NOMO-1 treated with DMSO at 0.1 percent for 48 hours (cell line): ENCODE data around the gene MCOLN2.
"Not testable (repeated sequence)": the region's sequence is repeated elsewhere in the genome, so short reads cannot be mapped to it uniquely, and the experiment has no call there.

Experiments
- DNase-seq: peaks from one replicate; lab custom pipeline; 2025; ENCODE audit not compliant: unreplicated experiment; lab: John Stamatoyannopoulos, UW

Gene MCOLN2

GRCh38 chr1:84944767-84945486 lies 52.0 kb downstream of the MCOLN2 start:
- peak; percentile 88 for DNase-seq

GRCh38 chr1:84941843-84942242 lies 55.1 kb downstream of the MCOLN2 start:
- no peak for DNase-seq

DNA sequence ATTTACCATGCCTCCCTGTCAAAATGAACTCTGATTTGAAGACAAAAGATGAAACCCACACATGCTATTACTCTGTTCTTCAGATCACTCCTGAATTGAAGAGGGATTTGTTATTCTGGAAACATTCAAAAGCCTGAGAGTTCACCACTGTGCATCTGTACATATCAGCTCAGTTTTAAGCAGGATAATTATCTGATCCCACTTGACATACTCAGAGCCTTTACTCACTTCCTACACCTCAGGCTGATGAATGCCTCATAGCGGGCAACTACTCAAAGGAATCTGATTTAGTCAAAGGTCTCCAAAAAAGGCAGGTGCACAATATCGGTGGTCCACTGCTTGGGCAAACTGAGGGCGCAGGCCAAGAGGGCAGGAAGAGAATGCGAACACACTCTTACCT lies 56.4 kb downstream of the MCOLN2 start:
- DNase-seq = no peak

- no peak for DNase-seq
Observed at GRCh38 chr1:84939761-84940160, 57.2 kb downstream of the MCOLN2 start.

DNA sequence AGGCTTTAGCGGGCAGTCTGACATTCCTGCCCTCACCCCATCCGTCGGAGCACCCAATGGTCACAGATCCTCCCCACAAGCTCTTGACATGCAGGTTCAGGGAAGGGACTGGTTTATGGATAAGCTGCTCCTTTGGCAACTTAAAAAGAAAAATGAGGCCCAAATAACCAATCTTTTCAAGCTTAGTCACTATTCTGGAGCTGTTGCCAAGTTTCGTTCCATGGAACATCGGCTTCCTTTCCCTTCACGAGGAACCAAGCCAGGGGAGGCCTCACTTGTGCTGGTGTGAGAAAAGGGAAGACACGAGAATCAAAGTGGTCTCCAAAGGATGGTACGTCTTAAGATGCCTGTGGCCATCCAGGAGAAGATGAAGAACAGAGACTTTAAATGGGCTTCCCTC lies 57.8 kb downstream of the MCOLN2 start:
- DNase-seq = no peak

GRCh38 chr1:84936116-84936810 lies 60.6 kb downstream of the MCOLN2 start:
- peak; percentile 56 for DNase-seq

DNA sequence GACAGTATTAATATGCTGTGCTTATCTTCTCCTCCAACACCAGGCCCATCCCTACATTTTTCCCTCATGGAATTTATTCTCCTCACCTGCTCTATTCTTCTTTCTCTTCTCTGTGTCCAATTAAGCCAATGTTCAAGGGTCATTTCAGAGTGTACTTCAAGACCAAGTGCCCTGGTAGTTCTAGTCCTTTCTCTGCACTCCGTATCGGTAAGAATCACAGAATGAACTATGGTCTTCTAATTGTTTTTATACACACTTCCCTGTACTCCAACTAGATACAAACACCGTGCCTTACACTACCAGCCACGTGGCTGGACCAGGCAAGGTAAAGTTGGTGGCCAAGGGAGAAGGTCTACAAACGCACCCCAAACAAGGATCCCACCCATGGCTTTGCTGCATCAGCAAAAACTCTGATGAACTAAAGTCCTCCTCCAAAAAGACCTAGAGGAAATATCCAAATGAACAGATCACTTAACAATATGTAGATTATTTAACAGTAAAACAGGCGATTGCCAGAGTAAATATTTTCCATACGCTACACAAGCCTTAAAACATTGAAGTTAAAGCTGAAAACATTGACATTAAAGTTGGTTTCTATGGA lies 63.8 kb downstream of the MCOLN2 start:
- DNase-seq = no peak

GRCh38 chr1:84930831-84931230 lies 66.1 kb downstream of the MCOLN2 start:
- no peak for DNase-seq

GRCh38 chr1:84930329-84930728 lies 66.6 kb downstream of the MCOLN2 start:
- DNase-seq = no peak

DNA sequence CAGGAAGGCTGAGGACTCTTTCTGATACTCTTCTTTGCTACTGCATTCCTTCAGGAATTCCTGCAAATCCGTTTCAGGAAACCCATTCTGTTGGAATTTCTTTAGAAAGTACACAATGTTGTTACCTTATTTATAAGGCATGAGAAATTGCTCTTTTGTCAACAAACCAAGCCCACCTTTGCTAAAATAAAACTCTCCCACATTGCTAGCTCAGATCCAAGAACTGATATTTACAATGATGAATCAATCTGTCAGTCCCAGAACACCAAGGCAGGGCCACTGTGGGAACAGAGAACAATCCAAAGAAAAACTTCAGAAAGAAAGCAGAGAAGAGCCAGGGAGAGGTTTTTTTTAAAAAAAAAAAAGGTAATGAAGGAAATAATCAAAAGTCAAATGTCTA lies 67.3 kb downstream of the MCOLN2 start:
- no peak for DNase-seq

DNA sequence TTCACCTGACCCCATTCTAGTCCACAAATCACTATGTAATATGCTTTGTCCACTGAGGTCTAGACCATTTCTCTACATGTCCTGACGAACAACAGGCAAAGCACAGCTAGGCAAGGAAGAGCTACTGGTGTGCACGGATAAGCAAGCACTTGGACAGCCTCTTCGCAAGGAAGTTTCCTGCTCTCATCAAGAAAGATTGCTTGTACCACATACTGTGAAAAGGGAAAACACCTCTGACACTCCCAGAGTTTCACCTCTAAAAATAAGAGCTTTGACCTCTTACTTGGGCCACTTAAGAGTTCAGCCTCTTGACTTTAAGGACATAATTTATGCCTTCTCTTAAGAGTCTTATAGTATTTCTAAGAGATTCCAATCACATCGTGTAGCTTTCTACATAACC lies 67.9 kb downstream of the MCOLN2 start:
- no peak for DNase-seq

DNA sequence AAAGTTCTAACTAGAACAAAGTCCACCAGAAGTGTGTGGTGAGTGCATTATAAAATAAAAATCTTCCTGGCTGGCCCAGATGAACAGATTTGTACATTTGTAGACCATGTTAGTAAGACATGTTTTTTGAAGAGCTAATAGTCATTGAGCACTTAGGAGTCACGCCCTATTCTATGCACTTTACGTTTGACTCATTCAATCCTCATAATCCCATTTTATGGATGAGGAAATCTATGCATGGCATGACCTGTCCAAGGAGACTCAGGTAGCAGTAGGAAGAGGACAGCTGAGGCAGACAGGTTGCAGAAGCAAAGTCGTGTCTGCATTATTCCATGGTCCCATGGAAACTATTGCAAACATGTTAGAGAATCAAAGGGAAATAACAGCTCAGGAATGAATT lies 73.6 kb downstream of the MCOLN2 start:
- no peak for DNase-seq

DNA sequence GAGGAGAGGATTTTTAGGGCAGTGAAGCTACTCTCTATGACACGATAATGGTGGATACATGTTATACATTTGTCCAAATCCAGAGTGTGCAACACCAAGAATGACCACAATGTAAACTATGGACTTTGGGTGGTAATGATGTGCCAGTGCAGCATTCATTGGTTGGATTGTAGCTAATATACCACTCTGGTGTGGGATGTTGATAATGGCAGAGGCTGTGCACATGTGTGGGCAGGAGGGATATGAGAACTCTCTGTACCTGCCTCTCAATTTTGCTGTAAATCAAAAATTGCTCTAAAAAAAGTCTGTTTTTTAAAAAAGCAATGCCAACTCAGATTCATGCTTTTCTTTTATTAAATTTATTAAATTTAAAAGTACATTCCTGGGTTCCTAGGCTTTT lies 76.8 kb downstream of the MCOLN2 start:
- DNase-seq = no peak

- DNase-seq = no peak
Observed at GRCh38 chr1:84919461-84919970, 77.4 kb downstream of the MCOLN2 start.

GRCh38 chr1:84918726-84919336 lies 78.1 kb downstream of the MCOLN2 start:
- DNase-seq = no peak

DNA sequence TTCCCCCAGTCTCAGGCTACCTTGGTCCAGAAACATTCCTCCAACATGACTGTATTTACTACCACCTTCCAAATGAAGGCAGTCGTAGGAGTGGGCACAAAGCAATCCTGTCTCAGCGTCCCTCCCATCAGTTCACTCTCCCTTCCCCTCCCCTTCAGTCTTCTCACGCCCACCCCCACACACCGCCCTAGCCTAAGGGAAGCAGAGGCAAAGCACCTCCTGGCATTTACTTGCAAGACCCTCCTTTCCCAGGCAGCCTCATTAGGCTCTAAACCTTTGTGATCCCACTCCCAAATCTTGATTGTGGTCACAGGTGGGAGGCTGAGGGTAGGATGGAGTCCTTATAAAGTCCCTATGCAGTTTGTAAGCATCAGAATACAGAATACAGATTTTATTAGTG lies 80.0 kb downstream of the MCOLN2 start:
- no peak for DNase-seq

GRCh38 chr1:84913555-84913892 lies 83.4 kb downstream of the MCOLN2 start:
- peak; percentile 59 for DNase-seq

GRCh38 chr1:84912726-84913554 lies 84.0 kb downstream of the MCOLN2 start:
- DNase-seq = peak; percentile 7

GRCh38 chr1:84908746-84909464 lies 88.0 kb downstream of the MCOLN2 start:
- DNase-seq = not testable (repeated sequence)

DNA sequence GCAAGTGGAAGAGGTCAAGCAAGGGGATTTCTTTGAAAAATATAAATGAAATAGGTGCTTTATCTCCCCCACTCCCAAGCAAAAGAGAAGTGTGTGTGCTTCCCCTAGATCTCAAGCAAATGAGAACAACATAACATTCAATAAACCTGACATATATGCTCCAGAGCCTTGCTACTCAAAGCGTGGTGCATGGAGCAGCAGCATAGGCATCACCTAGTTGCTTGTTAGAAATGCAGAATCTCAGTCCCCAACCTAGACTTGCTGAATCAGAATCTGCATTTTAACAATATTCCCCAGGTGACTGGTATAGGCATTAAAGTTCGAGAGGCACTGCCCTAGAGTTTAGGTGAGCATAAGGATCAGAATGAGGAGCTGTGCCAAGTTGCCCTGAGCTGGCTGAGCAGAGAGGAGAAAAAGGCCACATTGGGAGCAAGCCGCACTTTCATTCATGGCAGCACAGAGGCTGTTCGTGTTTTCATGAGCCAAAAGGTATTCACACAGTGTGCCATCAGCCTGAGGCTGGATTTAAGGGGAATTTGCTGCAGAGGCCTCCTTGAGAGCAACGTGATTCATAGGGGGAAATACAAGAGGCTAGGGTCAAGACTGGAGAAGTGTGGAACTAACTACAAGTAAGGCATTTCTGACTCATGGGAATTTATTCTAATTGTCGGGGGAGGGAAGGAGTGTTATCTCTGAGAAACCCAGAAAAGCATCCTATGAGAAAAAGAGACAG lies 89.7 kb downstream of the MCOLN2 start:
- DNase-seq = no peak
